RWPE2 (cell line): Measurements from ENCODE around the gene TMEM248.

Experiments
- ATAC-seq: fragments of 200-7000 bp; cut with Tn5 transposase; 3 replicates; pipeline ENCODE4 v1.9.1; 2021; ENCODE audit warnings: low read depth
- DNase-seq: peaks from one replicate; pipeline ENCODE4 v3.0.0-alpha.2; 2020; ENCODE audit warnings: low spot score
- H3K27ac ChIP-seq: fragments of 450-650 bp; 2 replicates; pipeline ENCODE4 v1.5.1; 2017; ENCODE audit warnings: mild to moderate bottlenecking; ENCODE audit not compliant: poor library complexity, severe bottlenecking
- H3K27me3 ChIP-seq: fragments of 250-450 bp; sonication (Bioruptor Pico); 2 replicates; pipeline ENCODE4 v1.5.1; 2021; ENCODE audit warnings: mild to moderate bottlenecking, moderate library complexity; ENCODE audit not compliant: insufficient read depth, poor library complexity, severe bottlenecking
- H3K36me3 ChIP-seq: fragments of 250-450 bp; sonication (Bioruptor Pico); 2 replicates; pipeline ENCODE4 v1.5.1; 2020; ENCODE audit warnings: low read depth, mild to moderate bottlenecking, moderate library complexity
- H3K4me1 ChIP-seq: fragments of 250-450 bp; sonication (Bioruptor Pico); 2 replicates; pipeline ENCODE4 v1.5.1; 2021; ENCODE audit warnings: mild to moderate bottlenecking, moderate library complexity; ENCODE audit not compliant: insufficient read depth, poor library complexity, severe bottlenecking
- H3K4me3 ChIP-seq: fragments of 250-450 bp; sonication (Bioruptor Pico); 2 replicates; pipeline ENCODE4 v1.5.1; 2021; ENCODE audit warnings: mild to moderate bottlenecking, moderate library complexity; ENCODE audit not compliant: severe bottlenecking
- H3K9me3 ChIP-seq: fragments of 250-450 bp; sonication (Bioruptor Pico); 2 replicates; pipeline ENCODE4 v1.5.1; 2021; ENCODE audit warnings: mild to moderate bottlenecking, moderate library complexity; ENCODE audit not compliant: severe bottlenecking
- CTCF ChIP-seq: fragments of 450-650 bp; IDR thresholded peaks from one replicate; pipeline ENCODE4 v1.5.1; 2017; ENCODE audit warnings: mild to moderate bottlenecking, moderate library complexity; ENCODE audit not compliant: poor library complexity, severe bottlenecking

TMEM248 gene

DNA sequence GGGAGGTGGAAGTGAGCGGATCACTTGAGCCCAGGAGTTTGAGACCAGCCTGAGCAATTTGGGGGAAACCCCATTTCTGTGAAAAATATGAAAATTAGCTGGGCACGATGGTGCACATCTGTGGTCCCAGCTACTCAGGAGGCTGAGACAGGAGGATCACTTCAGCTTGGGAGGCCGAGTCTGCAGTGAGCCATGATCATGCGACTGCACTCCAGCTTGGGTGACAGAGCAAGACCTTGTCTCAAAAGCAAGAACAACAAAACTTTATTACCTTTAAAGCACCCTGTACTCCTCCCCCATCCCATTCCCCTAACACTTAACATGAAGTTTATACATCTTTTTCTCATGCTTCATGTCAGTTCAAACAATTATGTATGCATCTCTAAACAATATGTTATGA is 1.3 kb upstream of the TMEM248 start:
- Histone ChIP-seq H3K4me1 (no peaks in the 10 kb centered on the region), H3K27ac (no peak overlapping the region), H3K27me3 (no peaks in the 10 kb centered on the region), H3K4me3 (no peak overlapping the region), H3K36me3 (peaks cover 20% of the 10 kb centered on the region; the same call in 1 of the 2 replicates), H3K9me3 (no peaks in the 10 kb centered on the region)
- no peak for TF ChIP-seq CTCF
- ATAC-seq, result no peak
- DNase-seq, result no peak

DNA sequence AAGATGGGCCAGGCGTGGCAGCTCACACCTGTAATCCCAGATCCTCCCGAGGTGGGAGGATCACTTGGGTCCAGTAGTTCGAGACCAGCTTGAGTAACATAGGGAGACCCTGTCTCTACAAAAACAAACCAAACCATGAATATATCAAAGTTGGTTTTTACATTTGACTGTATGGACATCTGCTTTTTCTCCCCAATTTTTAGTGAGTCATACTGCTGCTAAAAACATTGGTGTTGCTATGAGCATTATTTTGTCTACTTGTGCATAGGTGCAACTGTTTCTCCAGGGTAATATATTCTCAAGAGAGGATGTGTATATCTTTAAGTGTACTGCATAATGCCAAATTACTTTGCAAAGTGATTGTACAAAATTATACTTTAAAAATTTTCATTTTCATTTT is 769 bp upstream of the TMEM248 start:
- Histone ChIP-seq H3K9me3 (no peaks in the 10 kb centered on the region), H3K4me3 (peak overlapping the region; percentile 96), H3K27me3 (no peaks in the 10 kb centered on the region), H3K36me3 (peaks cover 26% of the 10 kb centered on the region; the same call in 1 of the 2 replicates), H3K4me1 (no peaks in the 10 kb centered on the region), H3K27ac (peak overlapping the region; percentile 76)
- ATAC-seq (no peak), DNase-seq (no peak)
- no peak for TF ChIP-seq CTCF

GRCh38 chr7:66921396-66921917 is 432 bp downstream of the TMEM248 start:
- no peaks in the 10 kb centered on the region for H3K4me1 ChIP-seq
- no peaks in the 10 kb centered on the region for H3K27me3 ChIP-seq
- ATAC-seq (peak; percentile 27; the same call in 2 of the 3 replicates), DNase-seq (no peak)
- no peak for TF ChIP-seq CTCF
- peak overlapping the region; percentile 76 for H3K27ac ChIP-seq
- no peaks in the 10 kb centered on the region for H3K9me3 ChIP-seq
- H3K4me3 ChIP-seq, result peak overlapping the region; percentile 96
- H3K36me3 ChIP-seq, result peaks cover 32% of the 10 kb centered on the region; the same call in 1 of the 2 replicates

DNA sequence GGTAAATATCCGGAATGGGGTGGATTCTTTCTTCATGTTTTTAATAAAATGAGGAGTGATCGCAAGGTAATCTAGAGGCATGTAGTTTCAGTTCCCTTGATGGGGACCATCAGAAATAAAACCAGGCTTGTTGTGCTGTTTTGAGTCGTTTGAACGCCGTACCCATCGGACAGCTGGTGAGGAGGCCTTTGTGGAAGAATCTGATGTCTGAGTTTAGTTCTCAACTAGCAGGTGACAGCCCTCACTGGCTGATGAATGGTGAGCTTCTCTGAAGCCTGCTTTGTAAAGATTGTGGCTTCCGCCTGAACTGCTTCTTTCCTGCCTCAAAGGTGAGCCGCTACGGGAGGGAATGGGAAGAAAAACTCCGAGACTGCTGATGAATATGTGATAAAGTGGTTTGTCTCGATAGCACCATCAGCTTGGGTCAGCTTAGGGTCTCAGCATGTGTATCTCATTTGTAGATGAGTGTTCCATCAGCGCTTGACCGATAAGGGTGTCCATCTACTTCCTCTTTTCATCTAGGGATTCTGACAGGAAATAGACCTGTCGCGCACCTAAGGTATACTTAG is 977 bp downstream of the TMEM248 start:
- peak overlapping the region; percentile 76 for H3K27ac ChIP-seq
- DNase-seq (no peak), ATAC-seq (peak; percentile 37)
- H3K4me3 ChIP-seq, result peak overlapping the region; percentile 96
- no peaks in the 10 kb centered on the region for H3K27me3 ChIP-seq
- H3K36me3 ChIP-seq, result peaks cover 35% of the 10 kb centered on the region; the same call in 1 of the 2 replicates
- no peaks in the 10 kb centered on the region for H3K4me1 ChIP-seq
- H3K9me3 ChIP-seq, result no peaks in the 10 kb centered on the region
- no peak for TF ChIP-seq CTCF

GRCh38 chr7:66925255-66925654 is 4.2 kb downstream of the TMEM248 start:
- Histone ChIP-seq H3K9me3 (no peaks in the 10 kb centered on the region), H3K4me1 (no peaks in the 10 kb centered on the region), H3K36me3 (peaks cover 52% of the 10 kb centered on the region), H3K27ac (no peak overlapping the region), H3K27me3 (no peaks in the 10 kb centered on the region), H3K4me3 (no peak overlapping the region)
- DNase-seq, result no peak
- TF ChIP-seq CTCF, result no peak
- no peak for ATAC-seq
